Embryonic facial prominence (tissue), 1 donor: ENCODE measurements around the gene SIX5.

ENCODE experiments used
- DNase-seq: peaks from one replicate; pipeline ENCODE4 v3.0.0-alpha.2; 2016; ENCODE audit errors: extremely low spot score

Gene SIX5

GRCh38 chr19:45792470-45793177 lies 23.6 kb upstream of the SIX5 start, which contains the start of gene DMWD:
Gene DMWD (minus strand): TSS chr19:45792845. CDS start chr19:45792756, 89 bp downstream.
- peak; percentile 97 for DNase-seq

- no peak for DNase-seq
Observed at GRCh38 chr19:45791744-45792469, 22.9 kb upstream of the SIX5 start.

- no peak for DNase-seq
Observed at GRCh38 chr19:45790942-45791341, 21.9 kb upstream of the SIX5 start.

GRCh38 chr19:45789035-45789786 lies 20.2 kb upstream of the SIX5 start:
- no peak for DNase-seq

- no peak for DNase-seq
Observed at GRCh38 chr19:45786533-45786894, 17.5 kb upstream of the SIX5 start.

GRCh38 chr19:45785781-45786532 lies 16.9 kb upstream of the SIX5 start:
- no peak for DNase-seq

GRCh38 chr19:45785097-45785496 lies 16.0 kb upstream of the SIX5 start:
- no peak for DNase-seq

GRCh38 chr19:45784096-45784495 lies 15.0 kb upstream of the SIX5 start:
- DNase-seq = no peak

GRCh38 chr19:45782820-45783785 lies 14.1 kb upstream of the SIX5 start:
- no peak for DNase-seq

- no peak for DNase-seq
Observed at GRCh38 chr19:45782162-45782691, 13.2 kb upstream of the SIX5 start, which contains the start of gene DMPK. Gene DMPK (minus strand): TSS chr19:45782490. CDS start chr19:45782352, 138 bp downstream.

- DNase-seq = no peak
Observed at GRCh38 chr19:45781214-45782161, 12.4 kb upstream of the SIX5 start.

GRCh38 chr19:45780448-45781213 lies 11.6 kb upstream of the SIX5 start:
- no peak for DNase-seq

- no peak for DNase-seq
Observed at GRCh38 chr19:45780146-45780447, 11.0 kb upstream of the SIX5 start.

GRCh38 chr19:45779231-45780145 lies 10.4 kb upstream of the SIX5 start:
- peak; percentile 17 for DNase-seq

- peak; percentile 1 for DNase-seq
Observed at GRCh38 chr19:45778010-45778661, 9.1 kb upstream of the SIX5 start.

- DNase-seq = no peak
Observed at GRCh38 chr19:45777395-45777961, 8.4 kb upstream of the SIX5 start.

- DNase-seq = peak; percentile 4
Observed at GRCh38 chr19:45774765-45775164, 5.7 kb upstream of the SIX5 start.
